Cardiac muscle cell (in vitro differentiated cells and primary cell): Measurements from ENCODE around the gene DSCAML1. TPM values are rescaled to one million over a fixed set of nuclear protein-coding genes. Genes with fewer than 3 reads are reported as not detected.

Source experiments
- DNase-seq, 2 donors: peaks; one replicate each; pipeline versions ENCODE4 v3.0.0 to v3.0.0-alpha.2; 2010 to 2017; ENCODE audit warnings: low read depth in 1 of 2, low spot score in 1 of 2
- H3K27ac ChIP-seq: fragments of 200-600 bp; sonication (generic); 2 replicates; pipeline ENCODE4 v1.5.1; 2016
- H3K27me3 ChIP-seq: fragments of 200-600 bp; sonication (generic); 2 replicates; pipeline ENCODE4 v1.6.0; 2016; ENCODE audit warnings: control low read depth
- H3K36me3 ChIP-seq: fragments of 200-600 bp; sonication (generic); 2 replicates; pipeline ENCODE4 v1.5.1; 2016; ENCODE audit warnings: control low read depth
- H3K4me1 ChIP-seq: fragments of 200-600 bp; sonication (generic); 2 replicates; pipeline ENCODE4 v1.8.1; 2017; ENCODE audit warnings: low read depth, mild to moderate bottlenecking, mixed run types
- H3K4me3 ChIP-seq: fragments of 200-600 bp; sonication (generic); 2 replicates; pipeline ENCODE4 v1.5.1; 2016; ENCODE audit warnings: mild to moderate bottlenecking
- H3K9me3 ChIP-seq: fragments of 200-600 bp; sonication (generic); 2 replicates; pipeline ENCODE4 v1.5.1; 2017; ENCODE audit warnings: low read depth, mild to moderate bottlenecking, control low read depth
- CTCF ChIP-seq: IDR thresholded peaks from 2 replicates; pipeline ENCODE4 v1.5.1; 2012; ENCODE audit warnings: low read depth, mild to moderate bottlenecking, low read length
- polyA plus RNA-seq: library from polyadenylated mRNA; unstranded; fragments of >200 nt; fragmentation: Nextera tagmentation; extraction: Ambion mirVana; gene quantifications from 2 replicates; pipeline ENCODE4 v1.2.1, GENCODE V29; 2016
- total RNA-seq: library from RNA; depleted of rRNA; stranded (reverse); fragments of >200 nt; gene quantifications from 2 replicates; pipeline ENCODE4 v1.2.3, GENCODE V29; 2016

The DSCAML1 gene
- total and polyA plus RNA-seq, 2 experiments from 2014 or later, result 1.8 TPM; not detected in 1

DNA sequence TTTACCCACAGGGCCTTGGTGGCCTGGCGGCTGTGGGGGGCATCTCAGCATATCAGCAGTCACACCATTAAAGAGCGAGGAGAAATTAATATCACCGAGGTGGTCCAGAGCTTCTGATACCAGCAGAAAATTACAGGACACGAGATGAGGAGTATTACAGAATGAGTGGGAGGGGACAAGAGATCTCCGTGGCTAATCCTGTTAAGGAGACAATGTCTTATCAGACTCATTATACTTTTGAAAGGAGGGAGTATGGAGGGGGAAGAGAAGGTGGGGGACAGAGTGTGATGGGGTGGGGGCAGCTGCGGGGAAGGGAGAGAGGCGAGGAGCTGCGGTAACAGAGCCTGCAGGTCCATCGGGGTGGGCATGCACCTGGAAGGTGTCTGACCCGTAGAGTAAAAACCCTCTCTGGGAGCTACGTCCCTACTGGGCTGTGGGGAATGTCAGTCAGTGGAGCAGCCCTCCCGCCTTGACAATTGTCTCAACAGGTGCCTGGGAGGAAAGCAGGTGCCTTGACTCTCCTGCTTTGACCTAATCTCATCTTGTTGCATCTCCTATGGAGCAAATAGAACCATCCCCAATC lies 245.2 kb downstream of the DSCAML1 start:
- DNase-seq, result no peak
- peaks cover 3% of the 10 kb centered on the region for H3K27me3 ChIP-seq

GRCh38 chr11:117550466-117550865 lies 246.6 kb downstream of the DSCAML1 start:
- peaks cover 3% of the 10 kb centered on the region for H3K27me3 ChIP-seq
- TF ChIP-seq CTCF, result no peak

More for the DNA sequence above, 245.2 kb downstream of the DSCAML1 start:
- Histone ChIP-seq H3K9me3 (no peaks in the 10 kb centered on the region), H3K36me3 (no peaks in the 10 kb centered on the region), H3K27ac (no peak overlapping the region), H3K4me1 (no peaks in the 10 kb centered on the region), H3K4me3 (no peak overlapping the region)
- no peak for TF ChIP-seq CTCF

DNA sequence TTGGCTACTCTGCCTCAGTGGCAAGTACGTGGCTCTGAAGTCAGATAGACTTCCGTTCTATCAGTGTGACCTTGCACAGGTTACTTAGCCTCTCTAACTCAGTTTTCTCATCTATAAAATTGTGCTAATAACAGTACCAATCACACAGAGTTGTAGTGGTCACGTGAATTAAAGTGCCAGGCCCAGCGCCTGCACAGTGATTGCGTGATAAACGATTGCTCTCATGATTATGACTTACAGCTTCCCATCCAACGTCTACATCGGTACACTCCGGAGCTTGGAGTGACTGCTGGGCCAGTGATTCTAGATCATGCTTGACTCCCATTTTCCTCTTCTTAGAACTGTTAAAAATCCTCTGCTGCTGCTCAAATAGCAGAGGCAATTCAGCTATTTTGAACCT lies 247.6 kb downstream of the DSCAML1 start:
- H3K4me1 ChIP-seq, result no peaks in the 10 kb centered on the region
- no peak for DNase-seq

More at GRCh38 chr11:117550466-117550865, 246.6 kb downstream of the DSCAML1 start:
- H3K9me3 ChIP-seq, result no peaks in the 10 kb centered on the region
- H3K36me3 ChIP-seq, result no peaks in the 10 kb centered on the region
- H3K27ac ChIP-seq, result no peak overlapping the region
- DNase-seq, result no peak
- no peaks in the 10 kb centered on the region for H3K4me1 ChIP-seq
- no peak overlapping the region for H3K4me3 ChIP-seq

DNA sequence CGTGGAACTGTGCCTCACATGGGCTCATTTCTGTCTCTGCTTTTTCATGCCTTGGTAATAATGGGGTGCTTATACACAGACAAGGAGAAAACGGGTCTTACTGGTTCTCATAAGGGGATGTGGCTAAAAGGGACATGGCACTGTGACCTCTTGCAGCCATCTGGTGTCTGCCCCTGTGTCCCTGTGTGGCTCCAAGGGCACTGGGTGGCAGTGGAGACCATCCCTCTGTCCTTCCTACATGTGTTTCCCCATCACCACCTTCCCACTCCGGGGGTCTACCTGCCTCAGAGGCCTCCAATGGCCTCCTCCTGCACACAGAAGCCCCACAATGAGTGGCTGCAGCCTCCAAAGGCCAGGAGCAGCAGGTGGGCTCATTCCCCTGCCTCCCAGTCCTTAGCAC lies 248.1 kb downstream of the DSCAML1 start:
- no peak for TF ChIP-seq CTCF
- Histone ChIP-seq H3K9me3 (no peaks in the 10 kb centered on the region), H3K36me3 (no peaks in the 10 kb centered on the region), H3K27ac (no peak overlapping the region), H3K4me3 (no peak overlapping the region), H3K27me3 (peaks cover 3% of the 10 kb centered on the region), H3K4me1 (no peaks in the 10 kb centered on the region)
- no peak for DNase-seq

More for the DNA sequence above, 247.6 kb downstream of the DSCAML1 start:
- Histone ChIP-seq H3K36me3 (no peaks in the 10 kb centered on the region), H3K27ac (no peak overlapping the region), H3K9me3 (no peaks in the 10 kb centered on the region), H3K4me3 (no peak overlapping the region), H3K27me3 (peaks cover 3% of the 10 kb centered on the region)
- TF ChIP-seq CTCF, result no peak

GRCh38 chr11:117547946-117548345 lies 249.1 kb downstream of the DSCAML1 start:
- Histone ChIP-seq H3K27me3 (peaks cover 3% of the 10 kb centered on the region), H3K36me3 (no peaks in the 10 kb centered on the region), H3K4me3 (no peak overlapping the region), H3K4me1 (no peaks in the 10 kb centered on the region), H3K27ac (no peak overlapping the region), H3K9me3 (no peaks in the 10 kb centered on the region)
- TF ChIP-seq CTCF, result no peak
- no peak for DNase-seq
